Stimulated activated CD4-positive, alpha-beta T cell treated with anti-CD3 and anti-CD28 coated beads, Interleukin-12 subunit alpha, Interleukin-12 subunit beta, amount 100 ng/mL, for 4 hours (primary cell): Measurements from ENCODE around the gene TNIK.

Experiments used
- DNase-seq: peaks from one replicate; pipeline ENCODE4 v3.0.0-alpha.2; 2020

The TNIK gene

DNA sequence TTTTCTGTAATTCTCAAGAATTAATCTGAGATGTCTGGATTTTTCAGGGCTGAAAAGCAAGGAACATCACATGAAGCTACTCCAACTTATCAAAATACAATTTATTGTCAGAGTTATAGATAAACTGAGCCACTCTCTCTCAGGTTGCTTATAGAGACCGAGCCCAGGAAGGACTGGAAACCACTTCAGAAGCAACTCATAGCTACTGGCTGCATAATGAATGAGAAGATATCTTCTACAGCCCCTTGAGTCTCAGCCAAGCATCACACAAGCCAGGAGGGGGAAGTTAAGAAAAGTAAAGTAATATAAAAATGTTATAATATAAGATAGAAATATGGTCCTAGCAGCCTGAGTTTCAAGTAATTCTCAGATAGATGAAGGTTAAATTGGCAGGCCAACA lies 186.0 kb downstream of the TNIK start:
- no peak for DNase-seq

DNA sequence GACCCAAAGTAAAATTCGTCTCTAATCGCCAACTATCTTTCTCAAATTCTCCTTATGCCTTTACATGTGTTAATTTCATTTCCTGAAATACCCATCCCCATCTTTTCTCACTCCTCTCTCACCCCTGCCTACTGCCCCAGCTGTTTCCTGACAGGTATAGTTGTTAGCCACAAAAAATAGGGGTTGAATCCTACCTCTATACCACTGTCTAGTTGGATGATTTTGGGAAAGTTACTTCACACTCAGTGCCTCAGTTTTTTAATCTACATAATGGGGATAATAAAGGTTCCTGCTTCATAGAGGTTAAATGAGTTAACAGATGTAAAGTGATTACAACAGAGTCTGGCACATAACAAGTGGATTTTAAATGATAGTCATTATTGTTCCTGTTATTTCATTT lies 189.7 kb downstream of the TNIK start:
- DNase-seq: no peak

DNA sequence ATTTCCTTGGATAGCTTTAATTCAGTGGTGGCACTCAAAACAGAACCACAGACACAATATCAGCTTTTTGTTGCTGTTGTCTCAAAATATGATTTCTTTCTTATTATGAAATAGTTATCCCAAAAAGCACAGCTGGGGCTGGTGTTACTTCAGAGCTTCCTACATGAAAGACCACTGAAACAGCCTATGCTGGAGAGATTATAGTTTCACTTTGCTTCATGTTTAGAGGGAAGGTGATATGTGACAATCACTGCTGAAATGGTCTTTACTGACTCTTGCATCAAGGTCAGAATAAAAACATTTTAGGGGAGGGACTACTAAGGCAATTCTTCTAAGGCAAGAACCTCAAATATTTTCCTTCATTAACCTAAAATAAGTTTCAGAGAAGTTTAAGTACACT lies 190.7 kb downstream of the TNIK start:
- no peak for DNase-seq

DNA sequence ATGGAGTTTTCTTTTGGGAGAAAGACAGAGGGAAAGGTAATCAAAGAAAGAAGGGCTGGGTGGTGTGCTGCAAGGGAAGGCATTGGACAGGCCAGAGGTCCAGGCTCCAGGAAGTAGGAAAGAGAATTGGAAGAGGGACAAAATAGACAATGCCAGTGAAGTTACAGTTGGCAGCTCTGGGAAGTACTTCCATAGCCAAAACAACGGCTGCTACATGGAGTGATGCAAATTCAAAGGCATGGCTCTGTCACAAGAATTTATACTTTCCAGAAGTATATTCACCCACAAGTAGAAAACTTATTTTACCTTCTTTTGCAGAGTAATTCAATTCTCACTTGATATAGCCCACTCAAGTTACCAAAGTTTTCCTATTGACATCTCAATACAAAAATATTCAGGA lies 191.5 kb downstream of the TNIK start:
- no peak for DNase-seq

DNA sequence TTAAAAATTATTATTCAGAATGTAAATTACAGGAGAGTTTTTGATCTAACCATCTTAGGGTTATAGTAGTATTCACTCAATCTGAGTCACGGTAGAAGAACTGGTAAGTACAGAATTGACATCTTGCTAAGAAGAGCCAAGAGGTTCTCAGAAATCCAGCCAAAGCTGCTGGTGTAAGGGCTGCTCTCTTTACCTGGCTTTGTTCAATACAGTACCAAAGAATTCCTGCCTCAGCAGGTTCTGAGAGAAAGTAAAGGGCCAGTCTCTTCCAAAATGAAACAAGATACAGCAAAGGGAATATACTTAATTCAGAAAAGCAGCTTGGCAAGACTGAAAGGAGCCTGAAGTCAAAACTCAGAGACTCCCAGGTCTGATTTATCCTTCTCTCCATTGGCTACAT lies 193.1 kb downstream of the TNIK start:
- DNase-seq: no peak

DNA sequence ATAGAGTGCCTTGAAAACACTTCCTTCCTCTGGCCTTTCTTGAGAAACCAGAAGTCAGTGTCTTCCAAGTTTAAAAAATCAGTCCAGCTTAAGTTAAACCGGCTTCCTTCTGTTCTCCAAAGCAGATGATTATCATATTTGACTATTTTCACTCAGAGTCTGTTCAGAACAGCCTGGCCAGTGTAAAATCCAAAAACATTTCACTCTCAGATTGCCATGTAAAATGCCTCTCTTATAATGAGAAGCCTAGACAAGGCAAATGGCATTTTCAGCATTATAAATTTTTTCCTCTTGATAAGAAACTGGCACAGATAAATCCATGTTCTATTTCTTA lies 193.5 kb downstream of the TNIK start:
- no peak for DNase-seq

DNA sequence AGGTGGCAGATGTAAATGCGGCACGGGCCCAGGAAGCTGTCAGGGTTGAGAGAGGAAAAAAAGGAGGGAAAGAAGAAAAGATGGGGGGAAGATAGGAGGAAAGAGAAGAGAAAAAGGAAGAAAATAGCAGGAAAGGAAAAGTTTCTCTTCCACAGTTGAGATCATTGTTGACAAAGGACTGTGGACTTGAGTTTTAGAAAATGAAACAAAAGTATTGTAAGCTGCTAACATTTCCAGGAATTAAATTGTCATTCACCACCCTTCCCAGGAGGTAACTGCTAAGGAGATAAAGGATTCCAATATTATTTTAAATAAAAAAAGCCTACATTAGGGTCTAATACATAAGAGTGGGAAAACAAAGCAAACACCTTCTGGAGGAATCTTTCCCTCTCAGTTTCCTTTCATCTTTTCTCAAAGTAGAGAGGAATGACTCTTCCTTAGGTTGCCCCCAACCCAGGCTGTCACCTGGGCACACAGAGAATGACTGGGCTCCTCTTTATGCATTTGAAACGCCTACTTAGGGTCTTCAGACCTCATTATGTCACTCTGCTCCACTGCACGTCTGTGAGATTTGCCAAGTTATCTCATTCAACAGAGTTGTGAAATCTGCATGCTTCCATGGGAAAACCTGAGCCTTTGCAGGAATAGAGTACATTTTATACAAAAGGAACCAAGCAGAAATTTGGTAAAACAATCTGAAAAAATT lies 194.0 kb downstream of the TNIK start:
- DNase-seq: no peak

DNA sequence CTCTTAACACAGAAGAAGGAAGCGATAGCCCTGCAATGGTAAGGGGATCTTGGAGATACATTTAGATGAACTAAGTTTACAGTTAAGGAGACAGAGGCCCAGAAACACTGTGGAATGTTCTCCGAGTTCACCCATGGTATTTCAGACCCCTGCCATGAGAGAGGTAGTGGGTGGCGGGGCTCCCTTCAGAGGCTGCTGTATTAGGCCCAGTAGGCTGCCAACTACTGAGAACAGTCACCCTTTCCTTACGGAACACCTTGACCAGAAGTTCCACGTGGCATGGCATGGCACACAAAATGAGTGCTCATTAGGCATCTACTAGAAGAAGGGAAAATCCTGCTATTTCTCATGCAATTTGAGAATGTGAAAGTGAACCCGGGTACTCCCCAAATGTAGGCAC lies 195.4 kb downstream of the TNIK start:
- no peak for DNase-seq

DNA sequence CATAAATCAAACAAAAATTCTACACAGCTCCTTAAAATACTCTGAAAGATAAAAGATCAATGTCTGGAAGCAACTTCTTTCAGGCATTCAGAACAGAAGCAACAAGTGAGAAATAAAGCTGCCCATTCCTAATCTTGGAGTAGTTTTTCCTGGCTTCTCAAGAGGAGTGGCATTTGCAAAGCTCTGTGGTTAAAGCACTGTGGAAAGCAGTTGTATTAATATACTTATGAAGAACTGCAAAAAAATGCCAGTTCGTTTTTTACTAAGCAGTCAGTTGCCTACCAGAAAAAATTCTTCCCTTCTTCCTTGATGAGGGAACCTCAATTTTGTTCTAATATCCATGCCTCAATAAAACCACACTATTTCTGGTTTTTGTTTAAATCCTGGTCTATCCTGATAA lies 197.8 kb downstream of the TNIK start:
- no peak for DNase-seq

DNA sequence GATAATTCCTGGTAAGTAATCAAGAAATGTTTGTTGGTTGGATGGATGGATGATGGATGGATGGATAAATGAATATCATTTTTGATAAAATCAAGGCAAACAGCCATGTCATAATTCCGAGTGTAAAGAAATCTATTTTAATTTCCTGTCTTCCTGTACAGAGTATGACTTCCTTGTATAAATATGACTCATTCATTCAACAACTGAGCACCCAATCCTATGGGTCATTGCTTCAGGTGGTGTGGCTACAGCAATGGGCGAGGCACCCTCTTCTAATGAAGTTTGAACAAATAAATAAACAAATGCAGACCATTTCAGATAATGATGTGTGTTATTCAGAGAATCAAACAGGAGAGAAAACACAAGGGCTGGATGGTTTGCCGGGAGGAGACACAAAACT lies 198.7 kb downstream of the TNIK start:
- DNase-seq: no peak

DNA sequence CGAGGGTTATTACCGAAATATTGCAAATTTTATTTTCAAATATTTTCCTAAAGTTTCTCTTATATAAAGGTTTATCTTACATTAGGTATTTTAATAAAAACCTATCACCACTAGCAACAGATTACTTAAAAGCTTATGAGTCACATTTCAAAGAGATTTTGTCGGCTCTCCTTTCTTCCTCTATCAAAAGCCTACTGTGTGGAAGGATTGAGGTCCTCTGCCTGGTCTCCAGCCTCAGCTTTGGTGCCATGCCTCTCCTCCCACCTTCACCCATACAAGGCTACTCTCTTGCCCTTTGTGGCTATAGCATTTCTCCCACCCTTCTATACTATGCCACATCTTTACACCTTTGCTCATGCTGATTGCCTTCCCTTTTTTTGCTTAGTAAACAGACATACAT lies 199.3 kb downstream of the TNIK start:
- DNase-seq: no peak

DNA sequence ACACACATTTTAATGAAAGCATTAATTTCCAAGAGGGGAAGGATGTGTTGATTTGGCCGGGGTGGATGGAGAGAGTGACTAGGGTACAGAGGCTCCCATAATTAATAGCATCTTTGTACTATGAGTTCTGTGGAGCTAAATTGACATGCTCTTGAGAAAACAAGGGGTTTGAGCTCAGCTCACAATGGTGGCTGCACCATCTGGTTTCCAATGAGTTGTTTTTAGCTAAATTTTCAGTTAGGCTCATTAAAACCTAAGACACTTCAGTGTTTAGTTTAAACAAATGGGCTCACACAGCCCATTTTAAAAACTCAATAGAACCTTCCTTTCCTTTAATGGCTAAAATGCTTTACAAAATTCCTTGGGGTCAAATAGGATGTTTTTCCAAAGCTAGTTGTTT lies 199.7 kb downstream of the TNIK start:
- DNase-seq: no peak

DNA sequence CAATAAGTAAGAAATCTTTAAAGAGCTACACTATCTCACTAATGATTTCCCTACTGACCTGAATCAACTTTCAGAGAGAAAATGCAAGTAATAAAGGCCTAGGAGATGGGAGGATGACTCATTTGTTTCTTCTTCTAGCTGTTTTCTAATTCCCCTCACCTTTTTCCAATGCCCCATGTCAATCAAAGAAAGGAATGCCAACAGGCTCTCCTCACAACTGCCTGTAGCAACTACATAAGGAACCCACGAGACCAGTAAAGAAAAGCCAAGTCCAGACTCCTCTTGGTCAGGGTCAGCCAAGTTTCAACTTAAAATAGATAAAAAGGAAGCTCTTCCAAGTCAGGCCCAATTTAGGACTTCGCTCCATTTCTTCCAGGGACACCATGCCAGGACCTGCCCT lies 201.9 kb downstream of the TNIK start:
- no peak for DNase-seq

DNA sequence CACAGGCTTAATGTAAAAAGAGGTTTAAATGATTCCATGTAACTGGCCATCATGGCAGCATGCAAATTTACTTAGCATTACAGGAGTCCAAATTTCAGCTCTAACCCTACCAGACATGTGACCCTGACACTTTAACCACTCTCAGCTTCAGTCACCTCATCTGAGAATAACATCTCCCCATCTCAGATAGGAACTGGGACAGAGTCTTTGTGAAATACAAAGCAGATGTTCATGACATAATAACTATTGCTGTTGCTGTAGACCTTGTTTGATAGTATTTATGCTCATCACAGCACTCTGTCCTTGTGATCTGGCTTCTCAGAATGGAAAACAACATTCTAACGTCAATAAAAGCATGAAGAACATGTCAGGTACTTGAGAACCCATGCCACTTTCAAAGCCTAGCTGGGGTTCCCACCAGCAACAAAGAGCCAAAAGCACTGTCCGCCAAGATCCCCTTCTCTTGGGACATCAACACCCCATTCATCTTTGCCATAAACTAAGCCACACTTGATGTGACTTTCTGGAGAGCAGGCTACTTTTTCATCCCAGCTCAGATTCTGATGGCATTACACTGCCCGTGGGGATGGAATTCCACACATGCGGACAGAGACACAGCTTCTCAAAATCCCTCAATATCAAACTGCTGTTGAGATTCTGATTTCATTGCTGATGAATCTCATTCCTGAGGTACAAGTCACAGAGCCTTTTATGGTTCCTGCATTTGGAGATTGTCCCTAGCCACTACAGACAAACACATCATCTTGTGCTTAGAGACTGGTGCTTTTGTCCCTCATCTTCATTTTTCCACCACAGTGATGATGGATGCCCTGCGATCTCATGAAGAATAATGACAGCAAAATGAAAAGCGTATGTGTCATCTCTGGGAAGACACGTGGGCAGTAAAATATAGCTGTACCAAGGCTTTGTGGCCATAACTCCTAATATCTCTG lies 202.7 kb downstream of the TNIK start:
- no peak for DNase-seq

DNA sequence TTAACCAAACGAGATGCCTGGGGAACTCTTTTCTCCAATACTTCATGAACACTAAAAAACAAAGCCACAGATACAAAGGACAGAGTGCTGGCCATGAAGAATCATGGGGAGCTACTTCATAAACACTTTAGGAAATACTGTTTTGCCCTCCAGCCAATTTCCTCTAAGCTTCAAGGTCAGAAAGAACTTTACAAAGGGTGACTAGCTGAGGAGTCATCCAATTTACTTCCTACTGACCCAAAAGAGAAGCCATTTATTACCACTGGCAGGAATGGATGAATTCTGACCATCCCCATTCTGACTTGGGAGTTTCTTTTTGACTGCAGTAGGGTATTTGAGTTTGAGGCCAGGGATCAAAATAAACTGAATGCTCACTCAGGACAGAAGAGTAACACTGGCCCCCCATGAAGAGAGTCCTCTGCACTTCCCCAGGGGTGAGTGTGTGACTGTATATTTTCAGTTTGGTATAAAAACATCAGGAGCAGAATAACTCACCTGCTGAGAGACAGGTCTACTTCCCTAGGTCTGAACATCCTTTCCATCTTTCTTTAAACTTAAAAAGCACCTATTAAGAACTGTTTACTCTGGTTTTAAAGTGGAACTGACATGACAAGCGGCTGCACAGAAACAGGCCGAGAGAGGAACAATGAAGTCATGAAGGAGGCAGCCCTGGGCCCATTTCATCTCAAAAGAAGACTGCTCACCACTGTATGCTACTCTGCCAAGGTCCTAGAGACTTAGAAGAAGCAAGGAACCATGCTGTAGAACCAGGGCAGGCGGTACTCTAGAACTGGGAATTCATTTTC lies 203.6 kb downstream of the TNIK start:
- no peak for DNase-seq

DNA sequence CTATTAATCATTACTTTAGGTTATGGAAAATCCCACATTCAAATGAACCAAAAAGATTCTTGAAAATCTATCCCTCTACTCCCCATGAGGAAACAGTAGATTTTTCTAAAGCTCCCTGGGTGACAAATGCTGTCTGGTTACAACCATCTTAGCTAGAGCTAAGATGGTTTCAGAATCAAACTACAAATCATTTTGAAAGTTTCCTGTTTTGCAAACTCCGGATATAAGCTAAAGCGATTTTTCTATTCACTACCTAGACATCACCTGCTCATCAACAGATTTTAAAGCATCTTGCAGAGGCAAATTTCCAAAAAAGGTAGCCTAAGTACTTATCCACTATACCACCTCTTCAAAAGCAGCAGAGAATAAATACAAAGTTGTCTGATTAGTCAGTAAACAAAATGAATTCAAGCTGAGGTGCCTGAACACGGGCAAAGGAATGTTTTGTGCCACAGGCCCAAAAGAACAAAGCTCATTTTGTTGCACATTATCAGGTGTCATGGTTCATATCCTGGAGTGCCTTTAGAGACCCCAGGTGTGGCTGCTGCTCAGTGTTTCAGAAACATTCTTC lies 204.9 kb downstream of the TNIK start:
- DNase-seq: no peak

DNA sequence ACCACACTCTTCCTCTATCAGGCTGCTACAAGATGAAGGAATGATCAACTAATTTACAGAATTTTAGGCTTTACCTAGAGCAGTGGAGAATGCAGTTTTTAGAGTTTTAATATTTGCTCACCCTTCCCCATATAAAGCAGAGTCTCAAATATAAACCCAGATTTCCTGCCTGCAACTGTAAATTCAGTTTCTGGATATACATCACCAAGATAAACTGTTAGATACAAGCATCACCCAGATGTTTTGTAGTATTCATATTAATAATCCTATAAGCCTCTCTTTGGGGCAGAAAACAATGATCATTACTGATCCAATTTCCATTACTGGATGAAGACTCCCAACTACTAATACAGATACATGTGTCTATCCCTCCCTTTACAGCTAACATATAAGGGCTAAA lies 205.9 kb downstream of the TNIK start:
- DNase-seq: no peak

DNA sequence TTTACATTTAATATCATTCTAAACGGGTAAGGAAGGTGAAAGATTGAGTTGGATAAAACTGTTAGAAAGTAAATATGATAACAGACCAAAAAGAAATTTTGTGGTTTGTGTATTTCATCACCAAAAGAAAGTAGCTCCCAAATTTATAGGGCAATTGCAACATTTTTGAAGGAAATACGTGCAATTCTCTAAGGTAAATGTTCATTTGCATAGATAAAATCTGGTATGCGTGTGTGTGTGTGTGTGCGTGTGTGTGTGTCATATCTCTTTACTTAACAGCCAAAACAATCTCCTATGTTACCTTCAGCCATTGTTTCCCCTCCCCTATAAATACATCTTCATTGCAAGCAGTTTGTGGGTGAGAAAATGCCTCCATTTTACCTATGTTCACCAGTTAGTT lies 208.4 kb downstream of the TNIK start:
- no peak for DNase-seq

DNA sequence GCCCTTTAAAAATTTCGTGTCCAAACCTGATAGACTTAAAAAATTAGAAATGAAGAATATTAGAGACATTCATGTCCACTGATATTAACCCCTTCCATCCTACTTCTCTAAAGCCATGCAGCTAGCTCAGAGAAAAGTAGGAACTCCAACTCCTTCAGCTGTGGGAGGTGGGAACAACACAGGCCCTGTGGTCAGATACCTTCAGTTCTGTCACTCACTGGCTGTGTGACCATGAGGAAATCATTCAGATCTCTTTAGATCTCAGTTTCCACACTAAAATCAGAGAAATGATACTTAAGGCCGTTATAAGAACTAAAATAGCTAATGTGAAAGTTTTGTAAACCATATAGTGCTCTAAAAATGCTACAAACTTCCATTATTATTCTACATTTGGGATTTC lies 209.8 kb downstream of the TNIK start:
- DNase-seq: no peak

DNA sequence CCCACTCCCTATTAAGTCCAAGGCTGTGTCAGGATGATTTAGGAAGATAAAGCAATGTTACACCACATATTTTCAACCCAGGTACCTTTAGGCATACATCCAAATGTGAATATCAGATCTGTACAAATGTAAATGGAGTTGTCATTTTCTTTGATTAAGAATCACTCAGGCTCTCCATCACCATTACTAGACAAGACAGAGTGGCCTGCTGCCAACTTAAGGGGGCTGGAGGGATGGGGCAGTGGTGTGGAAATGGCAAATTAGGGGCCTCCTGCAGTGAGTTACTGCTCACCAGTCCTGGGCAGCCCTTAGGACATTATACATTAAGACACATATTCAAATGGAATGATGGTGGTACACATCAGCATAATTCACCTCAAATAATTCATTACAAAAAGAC lies 211.0 kb downstream of the TNIK start:
- no peak for DNase-seq

DNA sequence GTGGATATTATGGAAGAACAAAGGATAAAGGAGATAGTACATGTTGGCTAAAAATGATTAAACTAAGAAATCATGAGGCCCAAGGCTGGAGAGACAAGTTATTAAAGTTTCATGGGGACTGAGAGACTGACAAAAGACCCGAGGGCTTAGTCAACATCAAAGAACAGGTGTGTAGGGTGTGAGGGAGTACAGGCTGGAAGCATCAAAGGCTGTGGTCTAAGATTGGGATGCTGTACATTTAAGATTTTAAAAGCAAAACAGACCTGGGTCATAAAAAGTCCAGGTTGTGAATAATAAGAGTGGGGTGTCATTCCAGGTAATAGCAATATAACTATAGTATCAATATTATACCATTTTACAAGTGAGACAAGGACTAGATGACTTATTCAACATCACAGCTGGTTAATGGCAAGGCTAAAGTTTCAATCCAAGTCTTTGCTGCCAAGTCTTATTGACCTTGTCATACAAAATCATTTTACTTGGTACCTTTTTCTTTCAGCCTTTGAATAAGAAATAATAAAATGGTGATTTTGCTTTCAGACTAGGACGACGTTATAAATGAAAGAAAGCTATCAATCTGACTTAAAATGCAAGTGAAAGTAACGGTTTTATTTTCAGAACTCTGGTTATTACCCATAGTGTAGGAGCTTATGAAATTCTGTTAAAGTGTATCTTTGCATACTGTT lies 211.6 kb downstream of the TNIK start:
- DNase-seq: no peak
